Caco-2 (cell line): ENCODE results near the gene ITGAD. TPM values are rescaled to one million over a fixed set of nuclear protein-coding genes. Genes with fewer than 3 reads are reported as not detected.
"Not testable (repeated sequence)": the region's sequence is repeated elsewhere in the genome, so short reads cannot be mapped to it uniquely, and the experiment has no call there.

Source experiments
- BruUV-seq: library from RNA; stranded (reverse); fragments of 400-500 nt; replicated peaks from 2 replicates; lab custom pipeline; 2021; lab: Mats Ljungman, UMichigan
- CTCF ChIA-PET: fragments of 300-600 bp; sonication (Branson Sonifier 250); formaldehyde crosslinking; loops from one replicate; lab custom pipeline; 2022; ENCODE audit warnings: antibody characterized with exemption; lab: Charles Lee
- POLR2A ChIA-PET: fragments of 300-600 bp; sonication (Branson Sonifier 250); formaldehyde crosslinking; loops from one replicate; lab custom pipeline; 2022; ENCODE audit warnings: antibody characterized with exemption; lab: Charles Lee
- DNase-seq, 2 experiments: peaks; one replicate each; pipeline versions ENCODE4 v3.0.0 to v3.0.0-alpha.2; 2020 to 2022
- H3K27me3 ChIP-seq: replicated peaks from 2 replicates; pipeline ENCODE4 v1.6.0; 2011; ENCODE audit warnings: low read length; ENCODE audit not compliant: control insufficient read depth, insufficient read depth
- H3K36me3 ChIP-seq: 2 replicates; pipeline ENCODE4 v1.5.1; 2011; ENCODE audit warnings: low read length; ENCODE audit not compliant: control insufficient read depth, insufficient read depth
- H3K4me1 ChIP-seq: fragments of 250-450 bp; sonication (Bioruptor Pico); 2 replicates; pipeline ENCODE4 v1.5.1; 2020; ENCODE audit warnings: mild to moderate bottlenecking
- H3K4me3 ChIP-seq: 2 replicates; pipeline ENCODE4 v1.5.1; 2011; ENCODE audit warnings: low read depth, mild to moderate bottlenecking, control low read depth, low read length
- H3K9me3 ChIP-seq: fragments of 250-450 bp; sonication (Bioruptor Pico); 2 replicates; pipeline ENCODE4 v1.5.1; 2020; ENCODE audit warnings: mild to moderate bottlenecking, moderate library complexity
- H3K27ac Mint-ChIP-seq: one replicate; pipeline ENCODE4 v1.8.0; 2022; ENCODE audit warnings: mixed read lengths; ENCODE audit not compliant: unreplicated experiment
- H3K27me3 Mint-ChIP-seq: one replicate; pipeline ENCODE4 v1.8.0; 2022; ENCODE audit warnings: mixed read lengths; ENCODE audit not compliant: insufficient read depth, unreplicated experiment
- H3K36me3 Mint-ChIP-seq: one replicate; pipeline ENCODE4 v1.8.0; 2022; ENCODE audit warnings: mild to moderate bottlenecking, mixed read lengths; ENCODE audit not compliant: insufficient read depth, unreplicated experiment
- H3K4me1 Mint-ChIP-seq: one replicate; pipeline ENCODE4 v1.8.0; 2022; ENCODE audit warnings: low read depth, mixed read lengths; ENCODE audit not compliant: unreplicated experiment
- H3K4me3 Mint-ChIP-seq: one replicate; pipeline ENCODE4 v1.8.0; 2022; ENCODE audit warnings: mild to moderate bottlenecking, moderate library complexity, mixed read lengths; ENCODE audit not compliant: unreplicated experiment
- H3K9me3 Mint-ChIP-seq: one replicate; pipeline ENCODE4 v1.8.0; 2022; ENCODE audit warnings: mixed read lengths; ENCODE audit not compliant: unreplicated experiment
- CTCF ChIP-seq, 2 experiments: fragments of 200-600 bp in 1 of 2; IDR thresholded peaks; 1 replicate in 1 of 2; 2 replicates in 1 of 2; pipeline versions ENCODE4 v1.5.1 to v1.8.0; 2011 to 2022; ENCODE audit warnings: antibody characterized with exemption in 1 of 2, control low read depth in 1 of 2, inconsistent platforms in 1 of 2, low read depth in 1 of 2, low read length in 1 of 2, mild to moderate bottlenecking in 1 of 2, moderate library complexity in 1 of 2; ENCODE audit not compliant: insufficient read depth in 1 of 2, severe bottlenecking in 1 of 2, unreplicated experiment in 1 of 2
- intact Hi-C: fragments of 100-400 bp; cut with micrococcal nuclease; formaldehyde crosslinking; loops from one replicate; pipeline ENCODE4 v1.10.0; 2022; ENCODE audit not compliant: unreplicated experiment
- total RNA-seq: library from RNA; stranded (reverse); gene quantifications from 2 replicates; pipeline ENCODE4 v1.2.3, GENCODE V29; 2022

ITGAD gene
- total RNA-seq, 1 experiment from 2014 or later = not detected

GRCh38 chr16:31439519-31439918 lies 46.4 kb downstream of the ITGAD start:
- H3K9me3 Mint-ChIP-seq = no peaks in the 10 kb centered on the region
- intact Hi-C loops = no loop called here
- no peak overlapping the region for H3K27ac Mint-ChIP-seq
- Histone ChIP-seq H3K4me1 (no peaks in the 10 kb centered on the region), H3K4me3 (no peak overlapping the region), H3K27me3 (no peaks in the 10 kb centered on the region), H3K9me3 (no peaks in the 10 kb centered on the region), H3K36me3 (no peaks in the 10 kb centered on the region)
- no peaks in the 10 kb centered on the region for H3K27me3 Mint-ChIP-seq
- DNase-seq = no peak
- H3K36me3 Mint-ChIP-seq = no peaks in the 10 kb centered on the region
- POLR2A ChIA-PET = no interaction called here
- no TSS peak for BruUV-seq
- H3K4me1 Mint-ChIP-seq = no peaks in the 10 kb centered on the region
- CTCF ChIA-PET = no interaction called here
- no peak overlapping the region for H3K4me3 Mint-ChIP-seq
- TF ChIP-seq CTCF (IDR thresholded peaks at IDR 0.05; ENCODE audit: insufficient read depth in 1 of 2, low read depth in 1 of 2, low read length in 1 of 2, severe bottlenecking in 1 of 2, unreplicated experiment in 1 of 2) = no peak

- intact Hi-C loops = loop anchor here (5.0 to 10.0 kb wide), 3 partner anchors 146 to 283 kb away; partner anchors contain the start of gene PYCARD
- H3K4me1 Mint-ChIP-seq = no peaks in the 10 kb centered on the region
- Histone ChIP-seq H3K4me3 (no peak overlapping the region), H3K9me3 (no peaks in the 10 kb centered on the region), H3K36me3 (no peaks in the 10 kb centered on the region), H3K4me1 (no peaks in the 10 kb centered on the region), H3K27me3 (no peaks in the 10 kb centered on the region)
- no peaks in the 10 kb centered on the region for H3K36me3 Mint-ChIP-seq
- BruUV-seq = no TSS peak
- ChIA-PET CTCF (interaction anchor here (1.3 kb wide), 1 partner anchor 19 kb away, joined by 3 read pairs; the partner anchor contains the start of gene ARMC5), POLR2A (no interaction called here)
- no peak overlapping the region for H3K27ac Mint-ChIP-seq
- DNase-seq = no peak
- no peaks in the 10 kb centered on the region for H3K9me3 Mint-ChIP-seq
- H3K4me3 Mint-ChIP-seq = no peak overlapping the region
- no peaks in the 10 kb centered on the region for H3K27me3 Mint-ChIP-seq
- TF ChIP-seq CTCF (IDR thresholded peaks at IDR 0.05; ENCODE audit: insufficient read depth in 1 of 2, low read depth in 1 of 2, low read length in 1 of 2, severe bottlenecking in 1 of 2, unreplicated experiment in 1 of 2) = no peak
These were observed 47.5 kb downstream of the ITGAD start for GRCh38 chr16:31440516-31441184.

- Mint-ChIP-seq H3K27me3 (peaks cover 3% of the 10 kb centered on the region), H3K9me3 (no peaks in the 10 kb centered on the region), H3K4me3 (peak overlapping the region; percentile 92), H3K4me1 (no peaks in the 10 kb centered on the region), H3K27ac (no peak overlapping the region), H3K36me3 (no peaks in the 10 kb centered on the region)
- no peak for TF ChIP-seq CTCF (IDR thresholded peaks at IDR 0.05; ENCODE audit: insufficient read depth in 1 of 2, low read depth in 1 of 2, low read length in 1 of 2, severe bottlenecking in 1 of 2, unreplicated experiment in 1 of 2)
- TSS peak; percentile 29 for BruUV-seq
- no peaks in the 10 kb centered on the region for H3K9me3 ChIP-seq
- H3K4me1 ChIP-seq = no peaks in the 10 kb centered on the region
- intact Hi-C loops = loop anchor here (1.0 to 10.0 kb wide), 5 partner anchors 13 to 285 kb away; partner anchors contain the start of genes COX6A2 and PYCARD
- POLR2A ChIA-PET = interaction anchor here (0.9 kb wide), 1 partner anchor 16 kb away, joined by 5 read pairs; no protein-coding TSS in a partner anchor
- peak overlapping the region; percentile 69 for H3K4me3 ChIP-seq
- no peaks in the 10 kb centered on the region for H3K36me3 ChIP-seq
- no peaks in the 10 kb centered on the region for H3K27me3 ChIP-seq
- no peak for DNase-seq
- CTCF ChIA-PET = interaction anchor here (0.8 to 2.3 kb wide), 5 partner anchors 10 to 457 kb away, joined by 5 to 12 read pairs (median 6); partner anchors contain the start of gene HSD3B7
These were observed 48.8 kb downstream of the ITGAD start for GRCh38 chr16:31441956-31442355.

GRCh38 chr16:31445931-31446330 lies 52.8 kb downstream of the ITGAD start:
- H3K9me3 ChIP-seq, H3K4me1 ChIP-seq, DNase-seq, H3K27me3 ChIP-seq, H3K36me3 Mint-ChIP-seq, H3K4me3 Mint-ChIP-seq, POLR2A ChIA-PET, H3K9me3 Mint-ChIP-seq, H3K4me3 ChIP-seq, BruUV-seq, H3K27me3 Mint-ChIP-seq, H3K4me1 Mint-ChIP-seq, H3K36me3 ChIP-seq, H3K27ac Mint-ChIP-seq: not testable (repeated sequence)
- CTCF ChIA-PET = interaction anchor here (0.6 kb wide), 1 partner anchor 8 kb away, joined by 3 read pairs; no protein-coding TSS in a partner anchor
- intact Hi-C loops = loop anchor here (10.0 kb wide), 1 partner anchor 151 kb away; no protein-coding TSS in a partner anchor
